Naive thymus-derived CD8-positive, alpha-beta T cell (primary cell): ENCODE data around the gene KYAT1. TPM values are rescaled to one million over a fixed set of nuclear protein-coding genes. Genes with fewer than 3 reads are reported as not detected.
A peak's percentile ranks its signal among the peaks of the same experiment; 100 is the strongest.
"Not testable (repeated sequence)": the region's sequence is repeated elsewhere in the genome, so short reads cannot be mapped to it uniquely, and the experiment has no call there.

Experiments used
- ATAC-seq, 2 donors: fragments of 150-1000 bp; cut with Tn5 transposase in 1 of 2; sonication (Bioruptor Pico), chemical (Tn5 transposase) in 1 of 2; 1 replicate in 1 of 2; 2 replicates in 1 of 2; pipeline ENCODE4 v1.10.0; 2021; ENCODE audit warnings: mild to moderate bottlenecking in 2 of 2, moderate library complexity in 2 of 2
- POLR2A ChIA-PET: fragments of 350-600 bp; sonication (Branson Sonifier 250); formaldehyde crosslinking; loops from one replicate; lab custom pipeline; 2021; ENCODE audit warnings: antibody characterized with exemption; lab: Charles Lee
- DNase-seq, 10 donors: peaks; one replicate each; pipeline versions ENCODE4 v3.0.0 to v3.0.0-alpha.2; 2020 to 2022
- H3K27ac Mint-ChIP-seq, 10 donors: one replicate each; pipeline ENCODE4 v1.8.0; 2020 to 2022; ENCODE audit warnings: mild to moderate bottlenecking in 10 of 10, mixed read lengths in 10 of 10, moderate library complexity in 4 of 10, inconsistent platforms in 1 of 10
- H3K27me3 Mint-ChIP-seq, 5 donors: one replicate each; pipeline ENCODE4 v1.8.0; 2021 to 2022; ENCODE audit warnings: mixed read lengths in 5 of 5
- H3K36me3 Mint-ChIP-seq, 3 donors: one replicate each; pipeline ENCODE4 v1.8.0; 2020 to 2022; ENCODE audit warnings: mixed read lengths in 3 of 3, mild to moderate bottlenecking in 2 of 3, inconsistent platforms in 1 of 3
- H3K4me1 Mint-ChIP-seq, 4 donors: one replicate each; pipeline ENCODE4 v1.8.0; 2021 to 2022; ENCODE audit warnings: mixed read lengths in 4 of 4
- H3K4me3 Mint-ChIP-seq, 10 donors: one replicate each; pipeline ENCODE4 v1.8.0; 2020 to 2022; ENCODE audit warnings: mild to moderate bottlenecking in 10 of 10, mixed read lengths in 10 of 10, moderate library complexity in 6 of 10, inconsistent platforms in 1 of 10
- H3K9me3 Mint-ChIP-seq, 9 donors: one replicate each; pipeline ENCODE4 v1.8.0; 2020 to 2022; ENCODE audit warnings: mixed read lengths in 9 of 9, mild to moderate bottlenecking in 3 of 9, inconsistent platforms in 1 of 9, moderate library complexity in 1 of 9
- polyA plus RNA-seq, 3 donors: library from polyadenylated mRNA; unstranded; fragments of 300-500 nt; fragmentation: Illumina TruSeq; gene quantifications; one replicate each; pipeline ENCODE4 v1.2.3, GENCODE V29; 2021
- total RNA-seq, 8 experiments: library from RNA in 2 of 8; stranded (reverse) in 2 of 8; gene quantifications; one replicate each; pipeline ENCODE4 v1.2.3 and lab custom pipeline; 2021 to 2026

Gene KYAT1
- total and polyA plus RNA-seq, 5 experiments from 2014 or later = 9.3 to 15.9 (median 10.8) TPM

- H3K27me3 Mint-ChIP-seq = no peaks in the 10 kb centered on the region
- POLR2A ChIA-PET = no interaction called here
- peaks cover 0 to 80% (median 17%) of the 10 kb centered on the region in 3 donors for H3K36me3 Mint-ChIP-seq
- ATAC-seq = no peak
- H3K27ac Mint-ChIP-seq = peak overlapping the region in 1 of 10 donors; percentile 62
- no peak for DNase-seq
- no peaks in the 10 kb centered on the region for H3K4me1 Mint-ChIP-seq
- no peaks in the 10 kb centered on the region for H3K9me3 Mint-ChIP-seq
- no peak overlapping the region for H3K4me3 Mint-ChIP-seq
These were observed 79.3 kb downstream of the KYAT1 start for GRCh38 chr9:128802482-128802881.

- peak overlapping the region in 1 of 10 donors; percentile 52 for H3K27ac Mint-ChIP-seq
- DNase-seq (no peak), ATAC-seq (no peak)
- peaks cover 0 to 89% (median 11%) of the 10 kb centered on the region in 3 donors for H3K36me3 Mint-ChIP-seq
- POLR2A ChIA-PET = no interaction called here
- H3K4me3 Mint-ChIP-seq = no peak overlapping the region
- H3K27me3 Mint-ChIP-seq = no peaks in the 10 kb centered on the region
- H3K9me3 Mint-ChIP-seq = no peaks in the 10 kb centered on the region
- H3K4me1 Mint-ChIP-seq = no peaks in the 10 kb centered on the region
These were observed 81.7 kb downstream of the KYAT1 start for GRCh38 chr9:128800061-128800460.

- Mint-ChIP-seq H3K27ac (no peak overlapping the region), H3K9me3 (no peaks in the 10 kb centered on the region), H3K4me3 (no peak overlapping the region), H3K4me1 (peaks cover 0 to 2% (median 1%) of the 10 kb centered on the region in 4 donors), H3K27me3 (no peaks in the 10 kb centered on the region), H3K36me3 (peaks cover 0 to 91% (median 11%) of the 10 kb centered on the region in 3 donors)
- POLR2A ChIA-PET = no interaction called here
- DNase-seq (no peak), ATAC-seq (no peak)
These were observed 82.9 kb downstream of the KYAT1 start for GRCh38 chr9:128798896-128799295.

GRCh38 chr9:128794961-128795360 lies 86.8 kb downstream of the KYAT1 start:
- Mint-ChIP-seq H3K36me3 (peaks cover 0 to 88% (median 6%) of the 10 kb centered on the region in 3 donors), H3K27ac (peak overlapping the region in 1 of 10 donors; percentile 21), H3K4me1 (peaks cover 0 to 19% (median 5%) of the 10 kb centered on the region in 4 donors)
- H3K4me3 Mint-ChIP-seq, ATAC-seq, H3K9me3 Mint-ChIP-seq, H3K27me3 Mint-ChIP-seq, DNase-seq: not testable (repeated sequence)
- POLR2A ChIA-PET = interaction anchor here (0.7 kb wide), 2 partner anchors 106 to 331 kb away, joined by 3 to 4 read pairs; partner anchors contain the start of gene SET

- no peaks in the 10 kb centered on the region for H3K27me3 Mint-ChIP-seq
- peak overlapping the region in 5 of 10 donors; percentile 22 to 81 (median 40) for H3K27ac Mint-ChIP-seq
- no peak overlapping the region for H3K4me3 Mint-ChIP-seq
- peaks cover 0 to 74% (median 2%) of the 10 kb centered on the region in 3 donors for H3K36me3 Mint-ChIP-seq
- no peak for DNase-seq
- POLR2A ChIA-PET = no interaction called here
- peaks cover 5 to 30% (median 12%) of the 10 kb centered on the region in 4 donors for H3K4me1 Mint-ChIP-seq
- ATAC-seq = no peak
- no peaks in the 10 kb centered on the region for H3K9me3 Mint-ChIP-seq
These were observed 88.6 kb downstream of the KYAT1 start for GRCh38 chr9:128792978-128793686.

GRCh38 chr9:128792134-128792533 lies 89.6 kb downstream of the KYAT1 start:
- peaks cover 0 to 1% (median 0%) of the 10 kb centered on the region in 5 donors for H3K27me3 Mint-ChIP-seq
- H3K4me3 Mint-ChIP-seq = no peak overlapping the region
- no peaks in the 10 kb centered on the region for H3K9me3 Mint-ChIP-seq
- ATAC-seq (no peak), DNase-seq (no peak)
- peaks cover 7 to 36% (median 19%) of the 10 kb centered on the region in 4 donors for H3K4me1 Mint-ChIP-seq
- H3K27ac Mint-ChIP-seq = peak overlapping the region in 1 of 10 donors; percentile 41
- POLR2A ChIA-PET = interaction anchor here (0.6 to 1.1 kb wide), 2 partner anchors 38 to 103 kb away, joined by 4 to 6 read pairs; partner anchors contain the start of gene SPOUT1
- peaks cover 0 to 64% (median 0%) of the 10 kb centered on the region in 3 donors for H3K36me3 Mint-ChIP-seq

GRCh38 chr9:128790536-128790935 lies 91.2 kb downstream of the KYAT1 start:
- Mint-ChIP-seq H3K36me3 (peaks cover 0 to 50% (median 0%) of the 10 kb centered on the region in 3 donors), H3K27me3 (peaks cover 0 to 1% (median 0%) of the 10 kb centered on the region in 5 donors), H3K4me1 (peaks cover 11 to 36% (median 25%) of the 10 kb centered on the region in 4 donors), H3K9me3 (no peaks in the 10 kb centered on the region), H3K27ac (peak overlapping the region in 1 of 10 donors; percentile 43), H3K4me3 (no peak overlapping the region)
- DNase-seq = no peak
- no peak for ATAC-seq
- POLR2A ChIA-PET = interaction anchor here (0.5 kb wide), 1 partner anchor 143 kb away, joined by 4 read pairs; no protein-coding TSS in a partner anchor

- H3K27ac Mint-ChIP-seq = peak overlapping the region in 8 of 10 donors; percentile 91 to 99 (median 97)
- peak overlapping the region; percentile 91 to 98 (median 94) for H3K4me3 Mint-ChIP-seq
- peaks cover 0 to 32% (median 0%) of the 10 kb centered on the region in 3 donors for H3K36me3 Mint-ChIP-seq
- peaks cover 0 to 1% (median 0%) of the 10 kb centered on the region in 5 donors for H3K27me3 Mint-ChIP-seq
- peaks cover 9 to 32% (median 22%) of the 10 kb centered on the region in 4 donors for H3K4me1 Mint-ChIP-seq
- no peaks in the 10 kb centered on the region for H3K9me3 Mint-ChIP-seq
- DNase-seq = no peak
- POLR2A ChIA-PET = interaction anchor here (0.6 to 7.4 kb wide), 7 partner anchors 16 to 1288 kb away, joined by 3 to 50 read pairs (median 6); partner anchors contain the start of genes ENDOG, SPOUT1, SPTAN1 and ZER1
- ATAC-seq = no peak
These were observed 93.3 kb downstream of the KYAT1 start for GRCh38 chr9:128788445-128788844.

GRCh38 chr9:128787659-128788058 lies 94.1 kb downstream of the KYAT1 start:
- Mint-ChIP-seq H3K9me3 (no peaks in the 10 kb centered on the region), H3K4me3 (peak overlapping the region; percentile 91 to 98 (median 94)), H3K4me1 (peaks cover 6 to 28% (median 22%) of the 10 kb centered on the region in 4 donors), H3K27ac (peak overlapping the region; percentile 88 to 99 (median 97)), H3K36me3 (peaks cover 0 to 24% (median 0%) of the 10 kb centered on the region in 3 donors), H3K27me3 (peaks cover 0 to 1% (median 0%) of the 10 kb centered on the region in 5 donors)
- POLR2A ChIA-PET = interaction anchor here (0.5 to 7.4 kb wide), 6 partner anchors 16 to 426 kb away, joined by 3 to 50 read pairs (median 6); partner anchors contain the start of genes ENDOG, ZDHHC12 and ZER1
- ATAC-seq = no peak
- DNase-seq = peak in 1 of 10 donors; percentile 9

- H3K27ac Mint-ChIP-seq = peak within 1 kb of the TSS; percentile 91 to 99 (median 97)
- POLR2A ChIA-PET = interaction anchor here (0.7 to 7.4 kb wide), 8 partner anchors 12 to 646 kb away, joined by 3 to 50 read pairs (median 3); partner anchors contain the start of genes ZDHHC12 and ZER1
- no peaks in the 10 kb centered on the region for H3K9me3 Mint-ChIP-seq
- peak; percentile 94 to 96 for ATAC-seq
- DNase-seq = peak; percentile 87 to 95 (median 92)
- peaks cover 0 to 1% (median 0%) of the 10 kb centered on the region in 5 donors for H3K27me3 Mint-ChIP-seq
- peaks cover 6 to 27% (median 23%) of the 10 kb centered on the region in 4 donors for H3K4me1 Mint-ChIP-seq
- H3K36me3 Mint-ChIP-seq = peaks cover 0 to 19% (median 0%) of the 10 kb centered on the region in 3 donors
- H3K4me3 Mint-ChIP-seq = peak within 1 kb of the TSS; percentile 91 to 98 (median 94)
These were observed 94.8 kb downstream of the KYAT1 start, which contains the start of gene TBC1D13 for GRCh38 chr9:128786681-128787601. Gene TBC1D13, plus strand, starts transcription at chr9:128787253. Its CDS starts 101 bp downstream, at chr9:128787354.

- Mint-ChIP-seq H3K4me3 (peak overlapping the region in 5 of 10 donors; percentile 22 to 48 (median 36)), H3K27me3 (peaks cover 0 to 1% (median 0%) of the 10 kb centered on the region in 5 donors), H3K27ac (peak overlapping the region in 5 of 10 donors; percentile 4 to 71 (median 62)), H3K4me1 (peaks cover 6 to 29% (median 22%) of the 10 kb centered on the region in 4 donors), H3K36me3 (peaks cover 0 to 7% (median 0%) of the 10 kb centered on the region in 3 donors), H3K9me3 (peaks cover 0 to 2% (median 0%) of the 10 kb centered on the region in 9 donors)
- ATAC-seq (no peak), DNase-seq (no peak)
- POLR2A ChIA-PET = interaction anchor here (0.6 to 7.4 kb wide), 9 partner anchors 8 to 1362 kb away, joined by 3 to 50 read pairs (median 3); partner anchors contain the start of genes URM1, ZDHHC12 and ZER1
These were observed 96.3 kb downstream of the KYAT1 start for GRCh38 chr9:128785427-128785826.
